CD14-positive monocyte (primary cell): ENCODE data around the gene COMMD1. TPM values are rescaled to one million over a fixed set of nuclear protein-coding genes. Genes with fewer than 3 reads are reported as not detected.

Source experiments
- DNase-seq, 3 donors: peaks; one replicate each; pipeline ENCODE4 v3.0.0-alpha.2; 2011 to 2022
- H2AFZ ChIP-seq: 2 replicates; pipeline ENCODE4 v1.6.0; 2012; ENCODE audit warnings: mild to moderate bottlenecking, low read depth, low read length, inconsistent platforms; ENCODE audit not compliant: insufficient read depth, poor library complexity, severe bottlenecking
- H3K27ac ChIP-seq, 2 donors: 1 replicate in 1 of 2; 2 replicates in 1 of 2; pipeline ENCODE4 v1.5.1; 2012 to 2013; ENCODE audit warnings: low read length in 2 of 2, control low read depth in 1 of 2, inconsistent platforms in 1 of 2, low read depth in 1 of 2, mild to moderate bottlenecking in 1 of 2
- H3K27me3 ChIP-seq, 2 donors: one replicate each; pipeline versions ENCODE4 v1.6.0 to v1.6.1; 2011 to 2013; ENCODE audit warnings: low read length in 2 of 2; ENCODE audit not compliant: control insufficient read depth in 2 of 2, insufficient read depth in 2 of 2
- H3K36me3 ChIP-seq, 2 donors: replicated peaks in 1 of 2; 1 replicate in 1 of 2; 2 replicates in 1 of 2; pipeline versions ENCODE4 v1.5.1 to v1.6.1; 2012 to 2013; ENCODE audit warnings: low read length in 2 of 2, control low read depth in 1 of 2, inconsistent platforms in 1 of 2, mild to moderate bottlenecking in 1 of 2; ENCODE audit not compliant: insufficient read depth in 2 of 2, control insufficient read depth in 1 of 2
- H3K4me1 ChIP-seq, 2 donors: 1 replicate in 1 of 2; 2 replicates in 1 of 2; pipeline versions ENCODE4 v1.5.1 to v1.6.1; 2012 to 2013; ENCODE audit warnings: low read length in 2 of 2, control low read depth in 1 of 2, inconsistent platforms in 1 of 2, mild to moderate bottlenecking in 1 of 2, moderate library complexity in 1 of 2; ENCODE audit not compliant: insufficient read depth in 2 of 2, control insufficient read depth in 1 of 2
- H3K4me2 ChIP-seq: replicated peaks from 2 replicates; pipeline ENCODE3; 2012; ENCODE audit warnings: low read length, moderate library complexity, mild to moderate bottlenecking; ENCODE audit not compliant: poor library complexity, severe bottlenecking; ENCODE audit errors: extremely low read depth
- H3K4me3 ChIP-seq, 3 experiments: fragments of 200-600 bp in 1 of 3; sonication (generic) in 1 of 3; replicated peaks in 1 of 3; 1 replicate in 2 of 3; 2 replicates in 1 of 3; pipeline ENCODE4 v1.5.1; 2011 to 2013; ENCODE audit warnings: low read length in 3 of 3, mild to moderate bottlenecking in 3 of 3, control low read depth in 2 of 3, low read depth in 2 of 3, inconsistent platforms in 1 of 3, moderate library complexity in 1 of 3
- H3K79me2 ChIP-seq: 2 replicates; pipeline ENCODE4 v1.6.0; 2012; ENCODE audit warnings: mild to moderate bottlenecking, control low read depth, inconsistent platforms, low read length, moderate library complexity; ENCODE audit not compliant: insufficient read depth
- H3K9ac ChIP-seq: 2 replicates; pipeline ENCODE4 v1.6.0; 2017; ENCODE audit warnings: low read length, mild to moderate bottlenecking; ENCODE audit not compliant: insufficient read depth, poor library complexity, severe bottlenecking
- H3K9me3 ChIP-seq, 2 donors: replicated peaks in 1 of 2; 1 replicate in 1 of 2; 2 replicates in 1 of 2; pipeline versions ENCODE4 v1.5.1 to v1.6.1; 2012 to 2013; ENCODE audit warnings: low read length in 2 of 2, control low read depth in 1 of 2; ENCODE audit not compliant: control insufficient read depth in 1 of 2, insufficient read depth in 1 of 2
- H4K20me1 ChIP-seq: 2 replicates; pipeline ENCODE4 v1.6.0; 2012; ENCODE audit warnings: mild to moderate bottlenecking, low read length, control low read depth, moderate library complexity; ENCODE audit not compliant: insufficient read depth
- H3K27ac Mint-ChIP-seq, 7 donors: one replicate each; pipeline ENCODE4 v1.8.0; 2020; ENCODE audit warnings: mild to moderate bottlenecking in 7 of 7, mixed read lengths in 7 of 7, moderate library complexity in 6 of 7, inconsistent platforms in 2 of 7
- H3K27me3 Mint-ChIP-seq, 3 donors: one replicate each; pipeline ENCODE4 v1.8.0; 2021 to 2022; ENCODE audit warnings: low read depth in 3 of 3, mild to moderate bottlenecking in 3 of 3, mixed read lengths in 3 of 3, moderate library complexity in 3 of 3, inconsistent platforms in 1 of 3
- H3K36me3 Mint-ChIP-seq, 2 donors: one replicate each; pipeline ENCODE4 v1.8.0; 2020; ENCODE audit warnings: mixed read lengths in 2 of 2, inconsistent platforms in 1 of 2, mild to moderate bottlenecking in 1 of 2
- H3K4me1 Mint-ChIP-seq: one replicate; pipeline ENCODE4 v1.8.0; 2020; ENCODE audit warnings: mild to moderate bottlenecking, mixed read lengths
- H3K4me3 Mint-ChIP-seq, 2 donors: one replicate each; pipeline ENCODE4 v1.8.0; 2020; ENCODE audit warnings: mild to moderate bottlenecking in 2 of 2, mixed read lengths in 2 of 2, moderate library complexity in 1 of 2
- H3K9me3 Mint-ChIP-seq, 7 donors: one replicate each; pipeline ENCODE4 v1.8.0; 2020 to 2022; ENCODE audit warnings: mixed read lengths in 7 of 7, mild to moderate bottlenecking in 6 of 7, moderate library complexity in 6 of 7, inconsistent platforms in 2 of 7
- WGBS: methylation state at CpG from one replicate; pipeline ENCODE4 v1.1.5; 2013; ENCODE audit warnings: missing lambda C conversion rate; ENCODE audit not compliant: insufficient coverage; 5-methylcytosine and 5-hydroxymethylcytosine counted together
- intact Hi-C, 2 donors: fragments of 100-400 bp; cut with micrococcal nuclease; formaldehyde crosslinking; loops; one replicate each; pipeline versions ENCODE4 v1.15.0 to v1.15.1; 2023
- polyA plus RNA-seq, 3 donors: library from polyadenylated mRNA; depleted of rRNA in 1 of 3; unstranded in 2 of 3; stranded (reverse) in 1 of 3; fragments of 300-500 nt in 2 of 3; fragments of >200 nt in 1 of 3; fragmentation: Illumina TruSeq in 2 of 3; gene quantifications; 1 replicate in 2 of 3; 2 replicates in 1 of 3; pipeline ENCODE4 v1.2.3, GENCODE V29; 2012 to 2021
- TF ChIP-seq, protein P1 (sequence below): fragments of 200-600 bp; IDR thresholded peaks from one replicate; pipeline ENCODE4 v1.8.0; 2022; ENCODE audit warnings: antibody characterized with exemption, mild to moderate bottlenecking

The COMMD1 gene
- polyA plus RNA-seq, 3 donors = 25.2 to 82.1 (median 70.7) TPM

- Mint-ChIP-seq H3K27me3 (peaks cover 1 to 3% (median 2%) of the 10 kb centered on the region in 3 donors), H3K36me3 (no peaks in the 10 kb centered on the region), H3K9me3 (no peaks in the 10 kb centered on the region), H3K27ac (no peak overlapping the region), H3K4me1 (peaks cover 8% of the 10 kb centered on the region), H3K4me3 (no peak overlapping the region)
- H3K9ac ChIP-seq = no peak overlapping the region
- H3K9me3 ChIP-seq = no peaks in the 10 kb centered on the region
- H3K4me3 ChIP-seq = no peak overlapping the region
- no peaks in the 10 kb centered on the region for H3K36me3 ChIP-seq
- H2AFZ ChIP-seq = no peak overlapping the region
- H3K4me1 ChIP-seq = no peaks in the 10 kb centered on the region
- no peaks in the 10 kb centered on the region for H3K79me2 ChIP-seq
- no peak overlapping the region for H3K27ac ChIP-seq
- H4K20me1 ChIP-seq = no peaks in the 10 kb centered on the region
- no peaks in the 10 kb centered on the region for H3K27me3 ChIP-seq
- no peak for DNase-seq
- TF ChIP-seq, protein P1, sequence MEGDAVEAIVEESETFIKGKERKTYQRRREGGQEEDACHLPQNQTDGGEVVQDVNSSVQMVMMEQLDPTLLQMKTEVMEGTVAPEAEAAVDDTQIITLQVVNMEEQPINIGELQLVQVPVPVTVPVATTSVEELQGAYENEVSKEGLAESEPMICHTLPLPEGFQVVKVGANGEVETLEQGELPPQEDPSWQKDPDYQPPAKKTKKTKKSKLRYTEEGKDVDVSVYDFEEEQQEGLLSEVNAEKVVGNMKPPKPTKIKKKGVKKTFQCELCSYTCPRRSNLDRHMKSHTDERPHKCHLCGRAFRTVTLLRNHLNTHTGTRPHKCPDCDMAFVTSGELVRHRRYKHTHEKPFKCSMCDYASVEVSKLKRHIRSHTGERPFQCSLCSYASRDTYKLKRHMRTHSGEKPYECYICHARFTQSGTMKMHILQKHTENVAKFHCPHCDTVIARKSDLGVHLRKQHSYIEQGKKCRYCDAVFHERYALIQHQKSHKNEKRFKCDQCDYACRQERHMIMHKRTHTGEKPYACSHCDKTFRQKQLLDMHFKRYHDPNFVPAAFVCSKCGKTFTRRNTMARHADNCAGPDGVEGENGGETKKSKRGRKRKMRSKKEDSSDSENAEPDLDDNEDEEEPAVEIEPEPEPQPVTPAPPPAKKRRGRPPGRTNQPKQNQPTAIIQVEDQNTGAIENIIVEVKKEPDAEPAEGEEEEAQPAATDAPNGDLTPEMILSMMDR = no peak
- 100% methylated on average over 3 of the region's 4 CpGs for WGBS
- intact Hi-C loops = no loop called here
- H3K4me2 ChIP-seq = no peak overlapping the region
These were observed 272.0 kb downstream of the COMMD1 start for GRCh38 chr2:62177392-62178049.

DNA sequence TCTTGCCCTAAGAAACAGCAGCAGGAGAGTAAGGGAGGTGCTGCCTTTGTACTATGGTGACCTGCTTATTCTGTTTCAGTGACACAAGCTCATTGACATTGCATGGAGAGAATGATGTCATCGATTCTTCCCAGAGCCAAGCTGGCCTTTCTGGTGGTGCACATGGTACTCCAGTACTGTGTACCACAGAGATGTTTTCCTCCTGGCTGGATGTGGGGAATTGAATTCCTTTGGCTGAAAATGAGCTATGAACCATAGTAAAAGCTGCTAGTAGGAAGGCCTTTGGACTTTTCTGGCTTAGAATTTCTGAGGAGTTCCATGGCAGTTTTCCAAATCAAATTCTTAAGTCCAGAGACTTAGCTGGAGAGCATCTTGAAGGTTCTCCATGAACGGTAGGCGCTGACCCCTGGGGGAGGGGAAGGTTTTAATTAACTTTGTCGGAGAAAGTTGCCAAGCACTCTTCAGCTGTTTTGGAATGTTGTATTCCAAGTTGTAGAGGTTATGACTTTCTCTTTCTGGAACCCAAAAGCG, 273.3 kb downstream of the COMMD1 start:
- 100% methylated on average over 2 of the region's 5 CpGs for WGBS
- Mint-ChIP-seq H3K4me3 (no peak overlapping the region), H3K4me1 (peaks cover 8% of the 10 kb centered on the region), H3K27ac (no peak overlapping the region), H3K27me3 (peaks cover 1 to 2% (median 2%) of the 10 kb centered on the region in 3 donors), H3K36me3 (no peaks in the 10 kb centered on the region), H3K9me3 (no peaks in the 10 kb centered on the region)
- Histone ChIP-seq H3K36me3 (no peaks in the 10 kb centered on the region), H3K9ac (no peak overlapping the region), H4K20me1 (no peaks in the 10 kb centered on the region), H3K4me3 (no peak overlapping the region), H3K27ac (no peak overlapping the region), H3K4me1 (no peaks in the 10 kb centered on the region), H3K27me3 (no peaks in the 10 kb centered on the region), H3K4me2 (no peak overlapping the region), H2AFZ (no peak overlapping the region), H3K9me3 (no peaks in the 10 kb centered on the region), H3K79me2 (no peaks in the 10 kb centered on the region)
- no peak for DNase-seq
- TF ChIP-seq, protein P1 = no peak
- intact Hi-C loops = no loop called here
